HepG2 (cell line): Measurements from ENCODE around the gene SEMA3G.

ENCODE experiments used
- ARID2 ChIP-seq: sonication (generic); formaldehyde crosslinking; IDR thresholded peaks from 2 replicates; pipeline ENCODE4 v1.8.1; 2022; ENCODE audit warnings: mild to moderate bottlenecking, missing genetic modification reagents, borderline replicate concordance
- MAX ChIP-seq: IDR thresholded peaks from 2 replicates; pipeline ENCODE4 v1.6.1; 2012; ENCODE audit warnings: inconsistent platforms
- MTA1 ChIP-seq: sonication (generic); formaldehyde crosslinking; IDR thresholded peaks from 2 replicates; pipeline ENCODE4 v1.4.0; 2020; ENCODE audit warnings: missing genetic modification reagents, mild to moderate bottlenecking, borderline replicate concordance

- TF ChIP-seq MAX = no peak
- TF ChIP-seq ARID2 (CRISPR knock-in tag) = no peak
- TF ChIP-seq MTA1 = no peak
Observed at GRCh38 chr3:52440249-52440551, 4.7 kb downstream of the SEMA3G start.
